Lung (tissue), 12 donors: ENCODE results near the gene PHRF1. TPM values are rescaled to one million over a fixed set of nuclear protein-coding genes. Genes with fewer than 3 reads are reported as not detected.

Experiments used
- ATAC-seq: fragments of 200-7000 bp; cut with Tn5 transposase; one replicate; pipeline ENCODE4 v1.9.1; 2020; ENCODE audit warnings: moderate number of reproducible peaks; ENCODE audit not compliant: insufficient read depth, low FRiP score
- DNase-seq, 3 donors: peaks; one replicate each; pipeline ENCODE4 v3.0.0-alpha.2; 2013 to 2017
- H3K27ac ChIP-seq, 2 donors: one replicate each; pipeline ENCODE4 v1.5.1; 2013; ENCODE audit warnings: mild to moderate bottlenecking in 2 of 2, moderate library complexity in 2 of 2, control low read depth in 1 of 2, inconsistent platforms in 1 of 2, low read depth in 1 of 2, low read length in 1 of 2
- H3K27me3 ChIP-seq, 3 donors: one replicate each; pipeline ENCODE4 v1.5.1; 2013; ENCODE audit warnings: low read length in 2 of 3; ENCODE audit not compliant: control insufficient read depth in 3 of 3, insufficient read depth in 3 of 3
- H3K36me3 ChIP-seq, 4 donors: one replicate each; pipeline ENCODE4 v1.5.1; 2013; ENCODE audit warnings: low read length in 4 of 4, mild to moderate bottlenecking in 1 of 4, moderate library complexity in 1 of 4; ENCODE audit not compliant: control insufficient read depth in 4 of 4, insufficient read depth in 4 of 4
- H3K4me1 ChIP-seq, 5 donors: one replicate each; pipeline ENCODE4 v1.5.1; 2013; ENCODE audit warnings: low read length in 5 of 5, mild to moderate bottlenecking in 2 of 5, moderate library complexity in 1 of 5; ENCODE audit not compliant: control insufficient read depth in 5 of 5, insufficient read depth in 5 of 5
- H3K4me3 ChIP-seq: one replicate; pipeline ENCODE4 v1.5.1; 2013; ENCODE audit warnings: mild to moderate bottlenecking, control low read depth, moderate library complexity
- H3K9ac ChIP-seq, 2 donors: one replicate each; pipeline ENCODE4 v1.5.1; 2013; ENCODE audit warnings: low read length in 2 of 2, control low read depth in 1 of 2; ENCODE audit not compliant: insufficient read depth in 1 of 2
- H3K9me3 ChIP-seq, 4 donors: one replicate each; pipeline ENCODE4 v1.5.1; 2013; ENCODE audit warnings: low read length in 3 of 4, mild to moderate bottlenecking in 1 of 4, moderate library complexity in 1 of 4; ENCODE audit not compliant: control insufficient read depth in 4 of 4, insufficient read depth in 3 of 4
- WGBS, 2 donors: extraction: QIAGEN DNeasy Blood & Tissue Kit; methylation state at CpG; one replicate each; pipeline ENCODE4 v1.1.7; 2013; 5-methylcytosine and 5-hydroxymethylcytosine counted together
- polyA plus RNA-seq, 2 donors: library from polyadenylated mRNA; stranded (reverse); fragments of 200-250 nt; gene quantifications; one replicate each; pipeline ENCODE4 v1.2.1, GENCODE V29; 2013
- total RNA-seq, 2 donors: library from RNA; depleted of rRNA in 1 of 2; stranded (reverse); fragments of >200 nt in 1 of 2; gene quantifications; one replicate each; pipeline ENCODE4 v1.2.1, GENCODE V29; 2014 to 2021
- TF ChIP-seq, protein P1 (sequence below): IDR thresholded peaks from 2 replicates; pipeline ENCODE4 v1.5.1; 2012; ENCODE audit warnings: mild to moderate bottlenecking; ENCODE audit errors: control extremely low read depth, extremely low read depth
- donor health status: control.
- donor health status: control.
- donor health status: Bipolar disorder and iron deficiency.
- donor health status: healthy.
- donor health status: DM: yes; HTN: yes; CAD: no.

The PHRF1 gene
- total and polyA plus RNA-seq, 4 donors: 16.3 to 39.3 (median 23.5) TPM

DNA sequence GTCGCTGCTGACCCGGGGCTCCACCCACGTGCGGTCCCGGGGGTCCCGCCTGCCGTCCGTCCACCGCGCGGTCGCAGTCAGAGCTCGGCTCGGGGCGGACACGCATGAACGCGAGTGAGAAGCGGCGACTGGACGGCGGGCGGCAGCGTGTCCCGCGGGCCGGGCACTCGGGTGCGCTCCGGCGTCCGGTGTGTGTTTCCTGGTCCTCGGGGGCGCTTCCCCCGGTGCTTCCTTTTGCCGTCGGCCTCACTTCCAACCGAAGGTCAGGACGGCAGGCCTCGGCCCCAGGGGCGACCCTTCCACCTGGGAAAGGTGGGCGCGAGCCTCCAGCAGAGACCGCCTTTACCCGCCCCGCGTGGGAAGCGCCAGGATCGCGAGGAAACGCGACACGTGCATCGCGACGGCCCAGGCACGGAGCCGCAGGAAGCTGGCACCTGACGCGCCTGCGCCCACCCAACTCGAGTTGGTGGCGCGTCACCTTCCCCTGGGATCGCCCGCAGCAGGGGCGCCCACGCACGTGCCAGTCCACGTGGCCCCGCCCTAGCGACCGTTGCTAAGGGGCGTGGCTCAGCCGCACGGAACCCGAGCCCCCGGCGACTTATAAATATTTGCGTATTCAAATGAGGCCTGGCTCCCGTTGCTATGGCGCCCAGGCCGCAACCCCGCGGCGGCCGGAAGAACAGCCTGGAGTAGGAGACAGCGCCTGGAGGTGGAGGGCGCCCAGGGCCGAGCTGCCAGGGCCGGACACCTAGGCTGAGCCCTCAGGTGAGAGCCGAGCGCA lies 39.2 kb upstream of the PHRF1 start, which contains the start of gene LRRC56:
TSS of gene LRRC56 (plus strand) at position 687 of the 781 bp plus-strand sequence. CDS start 3,158 bp downstream, outside the sequence.
- WGBS, 2 donors: 1 to 2% methylated on average over 91 to 93 of the region's 93 CpGs
- peaks cover 0 to 11% (median 10%) of the 10 kb centered on the region in 3 donors for H3K27me3 ChIP-seq
- TF ChIP-seq, protein P1, sequence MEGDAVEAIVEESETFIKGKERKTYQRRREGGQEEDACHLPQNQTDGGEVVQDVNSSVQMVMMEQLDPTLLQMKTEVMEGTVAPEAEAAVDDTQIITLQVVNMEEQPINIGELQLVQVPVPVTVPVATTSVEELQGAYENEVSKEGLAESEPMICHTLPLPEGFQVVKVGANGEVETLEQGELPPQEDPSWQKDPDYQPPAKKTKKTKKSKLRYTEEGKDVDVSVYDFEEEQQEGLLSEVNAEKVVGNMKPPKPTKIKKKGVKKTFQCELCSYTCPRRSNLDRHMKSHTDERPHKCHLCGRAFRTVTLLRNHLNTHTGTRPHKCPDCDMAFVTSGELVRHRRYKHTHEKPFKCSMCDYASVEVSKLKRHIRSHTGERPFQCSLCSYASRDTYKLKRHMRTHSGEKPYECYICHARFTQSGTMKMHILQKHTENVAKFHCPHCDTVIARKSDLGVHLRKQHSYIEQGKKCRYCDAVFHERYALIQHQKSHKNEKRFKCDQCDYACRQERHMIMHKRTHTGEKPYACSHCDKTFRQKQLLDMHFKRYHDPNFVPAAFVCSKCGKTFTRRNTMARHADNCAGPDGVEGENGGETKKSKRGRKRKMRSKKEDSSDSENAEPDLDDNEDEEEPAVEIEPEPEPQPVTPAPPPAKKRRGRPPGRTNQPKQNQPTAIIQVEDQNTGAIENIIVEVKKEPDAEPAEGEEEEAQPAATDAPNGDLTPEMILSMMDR: no peak
- H3K9ac ChIP-seq: no peak within 1 kb of the TSS
- peak within 1 kb of the TSS; percentile 30 for H3K4me3 ChIP-seq
- H3K36me3 ChIP-seq: peaks cover 0 to 16% (median 3%) of the 10 kb centered on the region in 4 donors
- H3K4me1 ChIP-seq: peaks cover 0 to 23% (median 6%) of the 10 kb centered on the region in 5 donors
- peak within 1 kb of the TSS in 1 of 2 donors; percentile 82 for H3K27ac ChIP-seq
- ATAC-seq (peak; percentile 58), DNase-seq (peak; percentile 80 to 87 (median 82))
- H3K9me3 ChIP-seq: peaks cover 0 to 2% (median 0%) of the 10 kb centered on the region in 4 donors

DNA sequence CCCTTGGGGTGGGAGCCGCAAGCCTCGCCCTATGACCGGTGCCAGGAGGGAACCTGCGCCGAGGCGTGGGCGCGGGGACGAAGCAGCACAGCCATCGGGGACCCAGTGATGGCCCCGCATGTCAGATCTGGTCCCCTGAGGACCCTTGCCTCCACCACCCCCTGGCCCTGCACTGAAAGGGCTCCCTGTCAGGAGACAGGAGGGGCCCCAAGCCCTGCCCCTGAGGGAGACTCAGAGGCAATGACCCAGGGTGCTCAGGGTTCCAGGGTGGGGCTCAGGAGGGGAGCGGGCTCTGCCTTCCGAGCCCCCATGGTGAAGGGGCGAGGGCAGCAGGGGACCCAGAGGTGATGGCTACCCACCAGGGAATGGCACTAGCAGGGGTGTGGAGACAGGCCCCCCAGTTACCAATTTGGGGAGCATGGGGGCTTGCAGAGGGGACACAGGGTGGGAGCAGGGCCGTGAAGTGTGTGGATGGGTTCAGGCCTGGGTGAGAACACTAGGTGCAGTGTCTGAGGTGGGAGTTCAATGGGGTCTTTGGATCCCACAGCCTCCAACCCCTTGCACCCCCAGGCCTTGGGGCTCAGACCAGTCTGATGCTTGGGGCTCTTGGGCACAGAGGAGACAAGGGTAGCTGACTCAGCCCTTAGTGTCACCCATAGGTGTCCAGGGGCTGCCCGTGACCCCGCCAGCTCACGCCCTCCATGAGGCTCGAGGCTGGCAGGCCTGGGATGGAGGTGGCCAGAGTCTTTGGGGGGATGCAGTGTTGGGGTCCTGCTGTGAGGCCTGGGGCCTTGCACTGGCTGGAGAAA lies 38.4 kb upstream of the PHRF1 start:
- TF ChIP-seq, protein P1: no peak
- Histone ChIP-seq H3K27me3 (peaks cover 0 to 11% (median 10%) of the 10 kb centered on the region in 3 donors), H3K9ac (no peak overlapping the region), H3K36me3 (peaks cover 0 to 9% (median 3%) of the 10 kb centered on the region in 4 donors), H3K9me3 (peaks cover 0 to 2% (median 0%) of the 10 kb centered on the region in 4 donors), H3K4me3 (no peak overlapping the region), H3K4me1 (peaks cover 0 to 23% (median 6%) of the 10 kb centered on the region in 5 donors), H3K27ac (peak overlapping the region in 1 of 2 donors; percentile 82)
- WGBS, 2 donors: 42 to 45% methylated on average over 19 of the region's 19 CpGs
- no peak for ATAC-seq
- DNase-seq: no peak

DNA sequence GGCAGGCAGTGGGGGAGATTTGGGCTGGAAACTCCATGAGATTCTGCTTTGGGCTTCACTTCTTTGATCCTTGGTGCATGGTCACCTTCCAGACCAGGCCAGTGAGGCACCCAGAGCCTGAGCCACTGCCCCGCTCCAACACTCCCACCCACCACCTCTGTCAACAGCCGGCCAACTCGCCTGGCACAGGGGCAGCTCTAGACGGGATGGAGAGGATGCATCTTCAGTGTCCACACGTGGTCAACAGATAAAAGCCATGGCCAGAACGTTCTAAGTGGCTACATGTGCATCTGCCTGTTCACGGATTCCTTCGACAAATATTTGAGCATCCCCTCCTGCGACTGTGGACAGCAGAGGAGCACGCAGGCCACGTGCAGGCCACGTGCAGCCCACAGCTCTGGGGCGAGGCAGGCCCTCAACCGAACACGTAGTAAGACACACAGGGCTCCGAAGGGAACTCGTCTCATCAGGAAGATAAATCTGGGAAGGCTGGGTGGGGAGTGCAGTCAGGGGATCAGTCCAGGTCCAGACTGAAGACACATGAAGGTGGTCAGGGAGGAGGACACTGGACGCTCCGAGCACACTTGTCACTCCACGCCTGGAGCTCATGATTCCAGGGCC lies 37.7 kb upstream of the PHRF1 start:
- Histone ChIP-seq H3K4me3 (no peak overlapping the region), H3K36me3 (peaks cover 0 to 2% (median 1%) of the 10 kb centered on the region in 4 donors), H3K4me1 (peaks cover 0 to 23% (median 6%) of the 10 kb centered on the region in 5 donors), H3K9ac (no peak overlapping the region), H3K27ac (no peak overlapping the region), H3K9me3 (peaks cover 0 to 2% (median 0%) of the 10 kb centered on the region in 4 donors), H3K27me3 (peaks cover 0 to 11% (median 10%) of the 10 kb centered on the region in 3 donors)
- DNase-seq (peak in 1 of 3 donors; percentile 10), ATAC-seq (no peak)
- TF ChIP-seq, protein P1: no peak
- 92 to 94% methylated on average over 20 of the region's 20 CpGs for WGBS, 2 donors
